Endometrial microvascular endothelial cells (primary cell): Measurements from ENCODE around the gene HNMT. TPM values are rescaled to one million over a fixed set of nuclear protein-coding genes. Genes with fewer than 3 reads are reported as not detected.

Experiments used
- in situ Hi-C: cut with HindIII; loops from 2 replicates; pipeline ENCODE4 v1.10.0; 2017; ENCODE audit warnings: low sequenced_read_pairs, low pct_unique_long_range_greater_than_20kb; ENCODE audit errors: inconsistent ontology term
- total RNA-seq: library from RNA; depleted of rRNA; stranded (reverse); fragments of >200 nt; gene quantifications from one replicate; pipeline ENCODE4 v1.2.3, GENCODE V29; 2015; ENCODE audit errors: inconsistent ontology term

The HNMT gene
- total RNA-seq, 1 donor from 2014 or later: 4.6 TPM

DNA sequence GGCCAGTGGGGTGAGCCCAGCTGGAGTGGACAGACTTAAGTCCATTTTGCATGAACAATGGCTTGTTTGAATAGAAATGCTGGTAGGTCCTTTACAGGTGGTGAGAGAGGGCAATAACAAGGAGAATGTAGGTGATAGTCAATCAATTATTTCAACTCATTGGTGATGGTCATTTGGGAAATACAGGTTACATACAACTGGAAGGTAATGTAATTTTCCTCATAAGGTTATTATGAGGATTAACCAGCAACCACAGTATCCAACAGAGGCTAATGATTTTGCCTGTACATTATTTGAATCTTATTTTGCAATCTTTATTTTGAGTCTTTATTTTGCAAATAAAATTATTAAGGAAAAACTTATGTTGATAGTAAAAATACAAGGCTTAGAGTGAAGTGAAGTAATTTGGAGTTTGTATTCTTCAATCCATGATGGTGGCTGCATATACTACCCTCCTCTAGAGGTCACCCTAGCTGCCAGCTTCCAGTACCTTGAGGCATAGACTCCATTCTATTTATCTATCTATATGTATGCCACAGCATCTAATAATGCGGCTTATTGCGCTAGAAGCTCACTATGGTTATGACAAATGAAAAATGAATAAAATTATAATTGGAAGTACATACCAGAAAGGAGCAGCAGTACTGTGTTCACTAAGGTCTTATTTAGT, 20.5 kb upstream of the HNMT start:
- in situ Hi-C loops: no loop called here

GRCh38 chr2:137944714-137945113, 19.6 kb upstream of the HNMT start:
- in situ Hi-C loops: no loop called here

DNA sequence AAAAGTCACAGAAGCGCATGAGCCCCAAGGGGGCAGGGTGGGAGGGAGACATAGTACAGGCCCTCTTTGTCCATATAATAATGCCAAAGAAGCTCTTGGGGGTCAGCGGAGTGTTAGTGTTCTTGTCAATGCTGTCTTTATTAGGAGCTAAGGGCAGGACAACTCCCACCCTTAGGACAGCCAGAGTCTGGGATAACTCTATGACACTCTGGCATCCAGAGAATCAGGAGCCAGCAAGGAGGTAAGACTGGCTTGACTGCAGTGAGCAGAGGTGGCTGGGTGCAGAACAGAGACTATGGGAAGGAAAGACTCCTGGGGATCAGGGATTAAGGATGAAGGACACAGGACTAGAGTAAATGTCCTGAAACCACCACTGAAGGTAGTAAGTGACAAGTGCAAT, 19.0 kb upstream of the HNMT start:
- in situ Hi-C loops: no loop called here

- in situ Hi-C loops: no loop called here
These were observed 18.0 kb upstream of the HNMT start for GRCh38 chr2:137946227-137946626.

- in situ Hi-C loops: no loop called here
These were observed 17.1 kb upstream of the HNMT start for GRCh38 chr2:137947032-137947727.

- in situ Hi-C loops: no loop called here
These were observed 16.4 kb upstream of the HNMT start for GRCh38 chr2:137947728-137948336.

GRCh38 chr2:137948894-137949293, 15.4 kb upstream of the HNMT start:
- in situ Hi-C loops: no loop called here

DNA sequence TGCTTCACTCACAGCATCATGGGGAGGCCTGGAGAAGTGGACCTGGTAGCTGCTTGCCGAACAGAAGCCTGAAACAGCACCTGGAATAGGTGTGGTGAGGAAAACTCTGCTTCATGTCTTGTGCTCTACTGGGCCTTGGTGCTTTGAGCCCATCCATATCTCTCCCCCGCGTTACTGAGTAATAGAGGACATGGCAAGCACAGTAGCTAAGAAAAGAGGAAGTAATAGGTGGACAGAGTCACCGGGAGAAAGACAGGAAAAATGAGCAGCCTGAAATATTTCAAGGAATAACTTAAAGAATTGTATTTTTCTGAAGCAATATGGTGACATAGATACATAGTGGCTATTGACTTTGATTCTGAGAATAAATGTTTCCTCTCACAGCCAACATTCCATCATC, 14.0 kb upstream of the HNMT start:
- in situ Hi-C loops: no loop called here

- in situ Hi-C loops: no loop called here
These were observed 12.7 kb upstream of the HNMT start for GRCh38 chr2:137951586-137951985.

DNA sequence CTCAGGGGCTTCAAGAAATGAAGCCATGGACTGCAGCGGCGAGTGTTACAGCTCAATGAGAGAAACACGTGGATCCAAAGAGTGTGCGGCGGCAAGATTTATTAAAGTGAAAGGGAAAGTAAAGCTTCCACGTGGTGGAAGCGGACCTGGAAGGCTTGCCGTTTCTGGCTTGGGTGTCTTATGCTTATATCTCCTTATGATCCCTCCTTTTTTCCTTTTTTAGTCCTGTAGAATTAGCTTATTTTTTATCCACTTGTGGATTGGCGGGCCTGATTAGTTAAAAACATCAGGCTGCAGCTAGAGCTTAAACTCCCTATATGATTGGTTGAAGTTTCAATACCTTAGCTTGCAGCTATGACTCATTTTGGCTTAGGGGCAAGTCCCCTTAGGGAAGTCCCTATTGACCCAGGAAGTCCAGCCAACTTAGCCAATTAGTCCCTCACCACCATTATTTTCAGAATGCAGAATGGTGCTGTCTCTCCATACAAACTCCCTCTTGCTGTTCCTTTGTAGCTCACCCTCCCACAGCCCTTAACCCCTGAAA, 11.6 kb upstream of the HNMT start:
- in situ Hi-C loops: no loop called here

- in situ Hi-C loops: no loop called here
These were observed 8.7 kb upstream of the HNMT start for GRCh38 chr2:137955536-137955935.

- in situ Hi-C loops: no loop called here
These were observed 7.2 kb upstream of the HNMT start for GRCh38 chr2:137957033-137957432.

DNA sequence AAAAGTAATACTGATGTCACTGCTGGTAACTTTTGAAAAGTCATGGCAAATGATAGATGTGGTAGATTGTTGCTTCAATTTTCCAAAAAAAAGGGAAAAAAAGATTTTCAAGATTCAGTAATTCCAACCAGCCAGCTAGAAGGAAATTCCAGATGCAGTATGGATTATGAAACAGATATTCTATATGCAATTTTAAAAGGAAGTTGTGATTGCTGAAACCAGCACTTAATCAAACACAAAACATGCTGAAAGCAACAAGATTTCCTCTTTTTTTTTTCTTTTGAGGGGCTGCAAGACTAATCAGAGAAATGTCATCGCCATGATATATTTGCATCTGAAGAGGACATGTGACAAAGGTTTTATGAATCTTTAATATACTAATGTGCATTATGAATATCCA, 5.1 kb upstream of the HNMT start:
- in situ Hi-C loops: no loop called here

GRCh38 chr2:137960223-137960622, 4.0 kb upstream of the HNMT start:
- in situ Hi-C loops: no loop called here

- in situ Hi-C loops: no loop called here
These were observed 2.7 kb upstream of the HNMT start for GRCh38 chr2:137961602-137962001.

DNA sequence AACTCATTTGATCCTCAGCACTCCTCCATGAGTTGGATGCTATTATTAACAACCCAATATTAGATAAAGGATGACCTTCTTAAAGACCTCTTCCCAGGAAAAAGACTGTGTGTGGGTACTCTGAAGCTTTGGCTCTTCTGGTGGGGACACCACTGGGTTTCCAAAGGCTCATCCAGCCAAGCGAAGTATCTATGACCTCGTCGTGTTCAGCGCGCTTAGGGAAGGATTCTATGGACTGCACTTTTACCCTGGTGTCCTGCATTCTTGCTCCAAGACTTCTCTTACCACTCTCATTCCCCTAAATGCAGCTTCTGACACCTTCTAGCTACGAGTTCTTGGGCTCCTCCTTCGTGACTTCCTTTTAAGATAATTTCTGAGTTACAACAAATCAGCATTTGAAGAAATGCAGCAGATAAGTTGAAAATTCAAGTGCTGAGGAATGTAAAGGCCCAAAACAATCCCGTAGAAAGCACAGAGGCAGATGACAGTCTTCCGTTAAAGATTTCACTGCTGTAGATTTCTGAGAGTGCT, 673 bp upstream of the HNMT start:
- in situ Hi-C loops: no loop called here

GRCh38 chr2:137964859-137965459, 686 bp downstream of the HNMT start:
- in situ Hi-C loops: no loop called here

DNA sequence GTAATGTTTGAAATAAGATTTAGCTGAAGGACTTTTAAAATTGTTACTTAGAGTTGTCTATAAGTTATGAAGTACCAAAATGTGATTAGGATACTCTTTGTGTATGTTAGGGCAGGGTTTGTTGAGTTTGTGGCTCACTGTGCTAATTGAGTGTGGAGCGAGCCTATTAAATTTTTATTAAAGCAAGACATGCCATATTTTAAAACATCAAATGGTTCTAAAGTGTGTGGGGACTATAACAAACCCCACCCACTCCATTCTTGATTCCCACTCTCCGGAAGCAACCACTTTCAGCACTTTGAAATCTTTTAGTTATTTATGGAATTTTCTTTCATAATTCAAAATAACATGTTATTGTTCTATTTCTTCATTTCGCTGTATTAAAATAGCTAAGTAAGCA, 1.8 kb downstream of the HNMT start:
- in situ Hi-C loops: no loop called here

- in situ Hi-C loops: no loop called here
These were observed 2.8 kb downstream of the HNMT start for GRCh38 chr2:137967042-137967441.
